Thyroid gland (tissue), 4 donors: ENCODE results near the gene TMEM223. TPM values are rescaled to one million over a fixed set of nuclear protein-coding genes. Genes with fewer than 3 reads are reported as not detected.

Source experiments
- DNase-seq, 2 donors: peaks; one replicate each; pipeline ENCODE4 v3.0.0-alpha.2; 2019
- H3K27ac ChIP-seq, 3 donors: fragments of 200-600 bp; sonication (generic); 1 replicate in 2 of 3; 2 replicates in 1 of 3; pipeline ENCODE4 v1.5.1; 2016 to 2019; ENCODE audit warnings: mild to moderate bottlenecking in 1 of 3, moderate library complexity in 1 of 3
- H3K27me3 ChIP-seq: fragments of 200-600 bp; sonication (generic); one replicate; pipeline ENCODE4 v1.5.1; 2019
- H3K36me3 ChIP-seq, 2 donors: fragments of 200-600 bp; sonication (generic); one replicate each; pipeline ENCODE4 v1.5.1; 2016 to 2019
- H3K4me1 ChIP-seq, 2 donors: fragments of 200-600 bp; sonication (generic); one replicate each; pipeline ENCODE4 v1.5.1; 2017 to 2019
- H3K4me3 ChIP-seq, 3 donors: fragments of 200-600 bp; sonication (generic); replicated peaks in 1 of 3; 1 replicate in 2 of 3; 2 replicates in 1 of 3; pipeline ENCODE4 v1.5.1; 2016; ENCODE audit warnings: mild to moderate bottlenecking in 1 of 3
- H3K9me3 ChIP-seq: fragments of 200-600 bp; sonication (generic); one replicate; pipeline ENCODE4 v1.5.1; 2017
- POLR2A ChIP-seq, 2 donors: fragments of 450-650 bp; IDR thresholded peaks; one replicate each; pipeline ENCODE4 v1.6.1; 2017; ENCODE audit warnings: antibody characterized with exemption in 2 of 2, mild to moderate bottlenecking in 2 of 2, moderate library complexity in 1 of 2
- WGBS, 2 donors: methylation state at CpG; one replicate each; pipeline ENCODE4 v1.1.5; 2017; 5-methylcytosine and 5-hydroxymethylcytosine counted together
- intact Hi-C: fragments of 100-400 bp; cut with DNase I; formaldehyde crosslinking; loops from one replicate; pipeline ENCODE4 v1.15.1; 2023
- total RNA-seq, 4 donors: library from RNA; depleted of rRNA; stranded (reverse); fragments of >200 nt; gene quantifications; one replicate each; pipeline ENCODE4 v1.2.3, GENCODE V29; 2016
- TF ChIP-seq, protein P1 (sequence below), 6 experiments: fragments of 200-600 bp in 3 of 6; fragments of 450-650 bp in 3 of 6; sonication (generic) in 3 of 6; IDR thresholded peaks; one replicate each; pipeline ENCODE4 v1.5.1; 2016 to 2019; ENCODE audit warnings: antibody characterized with exemption in 6 of 6, mild to moderate bottlenecking in 2 of 6, inconsistent platforms in 1 of 6, moderate library complexity in 1 of 6

Gene TMEM223
- total RNA-seq, 4 donors from 2014 or later, result 9.1 to 46.5 (median 29.7) TPM

DNA sequence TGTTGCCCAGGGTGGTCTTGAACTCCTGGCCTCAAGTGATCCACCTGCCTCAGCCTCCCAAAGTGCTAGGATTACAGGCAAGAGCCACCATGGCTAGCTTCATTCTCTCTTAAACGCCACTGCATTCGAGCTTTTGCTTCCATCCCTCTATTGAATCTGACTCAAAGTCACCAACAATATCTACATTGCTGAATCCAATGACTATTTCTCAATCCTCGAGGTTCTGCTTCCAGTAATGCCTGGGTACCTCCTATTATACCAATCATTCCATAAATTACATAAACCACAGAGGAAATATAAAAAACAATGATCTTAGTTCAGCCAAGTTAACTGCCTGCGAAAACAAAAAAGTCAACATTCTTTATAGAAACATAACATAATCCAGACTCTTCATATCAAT, 25.3 kb upstream of the TMEM223 start:
- TF ChIP-seq, protein P1, sequence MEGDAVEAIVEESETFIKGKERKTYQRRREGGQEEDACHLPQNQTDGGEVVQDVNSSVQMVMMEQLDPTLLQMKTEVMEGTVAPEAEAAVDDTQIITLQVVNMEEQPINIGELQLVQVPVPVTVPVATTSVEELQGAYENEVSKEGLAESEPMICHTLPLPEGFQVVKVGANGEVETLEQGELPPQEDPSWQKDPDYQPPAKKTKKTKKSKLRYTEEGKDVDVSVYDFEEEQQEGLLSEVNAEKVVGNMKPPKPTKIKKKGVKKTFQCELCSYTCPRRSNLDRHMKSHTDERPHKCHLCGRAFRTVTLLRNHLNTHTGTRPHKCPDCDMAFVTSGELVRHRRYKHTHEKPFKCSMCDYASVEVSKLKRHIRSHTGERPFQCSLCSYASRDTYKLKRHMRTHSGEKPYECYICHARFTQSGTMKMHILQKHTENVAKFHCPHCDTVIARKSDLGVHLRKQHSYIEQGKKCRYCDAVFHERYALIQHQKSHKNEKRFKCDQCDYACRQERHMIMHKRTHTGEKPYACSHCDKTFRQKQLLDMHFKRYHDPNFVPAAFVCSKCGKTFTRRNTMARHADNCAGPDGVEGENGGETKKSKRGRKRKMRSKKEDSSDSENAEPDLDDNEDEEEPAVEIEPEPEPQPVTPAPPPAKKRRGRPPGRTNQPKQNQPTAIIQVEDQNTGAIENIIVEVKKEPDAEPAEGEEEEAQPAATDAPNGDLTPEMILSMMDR (IDR thresholded peaks at IDR 0.05), result no peak
- TF ChIP-seq POLR2A (IDR thresholded peaks at IDR 0.05), result no peak
- intact Hi-C loops, result no loop called here
- no peaks in the 10 kb centered on the region for H3K4me1 ChIP-seq
- no peaks in the 10 kb centered on the region for H3K9me3 ChIP-seq
- no peak overlapping the region for H3K4me3 ChIP-seq
- peaks cover 29 to 55% of the 10 kb centered on the region in 2 donors for H3K36me3 ChIP-seq
- H3K27ac ChIP-seq, result no peak overlapping the region
- no peak for DNase-seq
- H3K27me3 ChIP-seq, result no peaks in the 10 kb centered on the region
- 93% methylated on average over 4 of the region's 4 CpGs for WGBS, 2 donors

DNA sequence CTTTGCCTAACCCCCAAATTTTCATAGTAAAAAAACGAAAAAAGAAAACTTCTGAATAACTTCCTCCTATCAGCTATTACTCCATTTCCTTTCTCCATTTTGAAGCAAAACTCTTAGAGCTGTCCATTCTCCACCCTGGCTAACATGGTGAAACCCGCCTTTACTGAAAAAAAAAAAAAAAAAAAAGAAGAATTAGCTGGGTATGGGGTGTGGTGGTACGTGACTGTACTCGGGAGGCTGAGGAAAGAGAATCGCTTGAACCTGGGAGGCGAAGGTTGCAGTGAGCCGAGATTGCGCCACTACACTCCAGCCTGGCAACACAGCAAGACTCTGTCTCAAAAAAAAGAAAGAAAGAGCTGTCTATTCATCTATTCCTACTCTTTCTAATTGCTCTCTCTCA, 24.8 kb upstream of the TMEM223 start:
- intact Hi-C loops, result no loop called here
- Histone ChIP-seq H3K4me3 (no peak overlapping the region), H3K9me3 (no peaks in the 10 kb centered on the region), H3K36me3 (peaks cover 23 to 49% of the 10 kb centered on the region in 2 donors), H3K27ac (no peak overlapping the region), H3K27me3 (no peaks in the 10 kb centered on the region), H3K4me1 (no peaks in the 10 kb centered on the region)
- WGBS, 2 donors, result 90 to 95% methylated on average over 8 of the region's 8 CpGs
- no peak for TF ChIP-seq POLR2A (IDR thresholded peaks at IDR 0.05)
- TF ChIP-seq, protein P1 (IDR thresholded peaks at IDR 0.05), result no peak
- no peak for DNase-seq

DNA sequence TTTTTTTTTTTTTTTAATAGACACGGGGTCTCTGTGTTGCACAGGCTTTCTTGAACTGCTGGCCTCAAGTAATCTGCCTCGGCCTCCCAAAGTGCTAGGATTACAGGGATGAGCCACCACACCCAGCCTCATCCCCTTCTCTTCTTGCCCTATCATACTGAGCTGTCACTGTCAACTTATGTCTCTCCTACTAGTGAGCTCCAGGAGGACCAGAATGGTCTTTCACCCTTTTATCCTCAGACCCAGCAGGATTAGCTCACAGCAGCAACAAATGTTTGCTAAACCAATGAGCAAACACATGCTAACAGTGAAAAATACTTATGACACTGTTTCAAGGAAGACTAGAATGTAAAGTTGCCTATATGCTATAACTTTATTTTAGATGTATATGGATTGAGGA, 19.9 kb upstream of the TMEM223 start:
- 73 to 83% methylated on average over 2 of the region's 2 CpGs for WGBS, 2 donors
- H3K9me3 ChIP-seq, result no peaks in the 10 kb centered on the region
- no peak overlapping the region for H3K27ac ChIP-seq
- no peaks in the 10 kb centered on the region for H3K27me3 ChIP-seq
- no peak overlapping the region for H3K4me3 ChIP-seq
- DNase-seq, result no peak
- H3K36me3 ChIP-seq, result peaks cover 5 to 10% of the 10 kb centered on the region in 2 donors
- TF ChIP-seq POLR2A (IDR thresholded peaks at IDR 0.05), result no peak
- TF ChIP-seq, protein P1 (IDR thresholded peaks at IDR 0.05), result no peak
- intact Hi-C loops, result no loop called here
- no peaks in the 10 kb centered on the region for H3K4me1 ChIP-seq

DNA sequence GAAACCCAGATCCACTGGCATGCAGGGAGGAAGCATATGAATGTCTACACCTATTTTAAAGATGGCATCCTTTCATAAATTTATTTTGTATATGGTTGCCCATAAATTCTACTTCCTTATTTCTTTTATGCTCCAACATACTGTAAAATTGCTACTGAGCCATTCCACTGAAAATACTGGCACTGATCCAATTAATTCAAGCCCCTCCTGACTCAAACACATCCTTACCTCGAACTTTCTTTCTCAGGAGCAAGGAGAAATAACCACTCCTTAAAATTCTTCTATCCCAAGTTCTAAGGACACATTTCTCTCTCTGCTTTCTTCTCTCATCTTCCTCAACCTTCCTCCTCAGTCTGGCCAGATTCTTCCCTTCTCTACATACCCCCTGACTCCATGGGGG, 18.9 kb upstream of the TMEM223 start:
- intact Hi-C loops, result no loop called here
- H3K4me1 ChIP-seq, result peaks cover 4 to 5% of the 10 kb centered on the region in 2 donors
- H3K36me3 ChIP-seq, result peaks cover 3 to 5% of the 10 kb centered on the region in 2 donors
- H3K4me3 ChIP-seq, result no peak overlapping the region
- no peak overlapping the region for H3K27ac ChIP-seq
- H3K9me3 ChIP-seq, result no peaks in the 10 kb centered on the region
- TF ChIP-seq, protein P1 (IDR thresholded peaks at IDR 0.05), result no peak
- TF ChIP-seq POLR2A (IDR thresholded peaks at IDR 0.05), result no peak
- DNase-seq, result no peak
- no peaks in the 10 kb centered on the region for H3K27me3 ChIP-seq
- WGBS, 2 donors, result 13 to 25% methylated on average over 1 of the region's 1 CpG

DNA sequence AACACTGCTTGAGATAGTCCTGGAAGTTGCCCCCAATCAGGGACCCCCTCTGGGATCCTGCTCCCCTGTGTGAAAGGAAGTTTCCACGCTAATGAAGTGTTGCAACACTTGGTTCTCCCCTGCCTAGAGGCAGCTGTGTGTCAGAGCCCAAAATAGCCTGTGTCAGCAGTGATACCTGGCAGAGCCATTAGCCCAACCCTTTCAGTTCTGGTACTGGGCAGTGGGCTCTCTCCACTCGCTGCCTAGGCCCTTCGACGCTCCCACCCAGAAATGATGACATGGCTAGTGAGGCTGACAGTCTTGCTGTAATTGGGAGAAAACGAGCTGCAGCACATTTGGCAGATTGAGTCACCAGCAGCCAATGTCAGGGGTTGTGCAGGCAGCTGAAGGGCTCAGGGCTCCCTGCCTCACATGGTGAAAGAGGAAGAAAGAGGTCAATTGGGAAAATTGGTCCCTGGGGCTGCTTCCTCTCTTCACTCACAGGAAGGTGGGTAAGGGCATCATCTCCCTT, 14.9 kb upstream of the TMEM223 start:
- TF ChIP-seq, protein P1 (IDR thresholded peaks at IDR 0.05), result no peak
- no peak for TF ChIP-seq POLR2A (IDR thresholded peaks at IDR 0.05)
- Histone ChIP-seq H3K9me3 (no peaks in the 10 kb centered on the region), H3K4me1 (peaks cover 15 to 18% of the 10 kb centered on the region in 2 donors), H3K36me3 (peaks cover 19 to 23% of the 10 kb centered on the region in 2 donors), H3K27me3 (no peaks in the 10 kb centered on the region), H3K4me3 (no peak overlapping the region), H3K27ac (peak overlapping the region in 2 of 3 donors; percentile 81 to 86)
- peak; percentile 7 to 10 for DNase-seq
- 74 to 87% methylated on average over 5 of the region's 5 CpGs for WGBS, 2 donors
- intact Hi-C loops, result no loop called here
